Cortex of kidney (tissue), 1 donor: ENCODE measurements around the gene OR2W1.

Source experiments
- DNase-seq: peaks from one replicate; lab custom pipeline; 2025; lab: John Stamatoyannopoulos, UW

OR2W1 gene

GRCh38 chr6:28996844-28997510, 48.0 kb downstream of the OR2W1 start:
- no peak for DNase-seq

GRCh38 chr6:28995093-28995650, 49.8 kb downstream of the OR2W1 start:
- DNase-seq: no peak
